GOT3 (cell line): ENCODE results near the gene SPOCD1.
"Not testable (repeated sequence)": the region's sequence is repeated elsewhere in the genome, so short reads cannot be mapped to it uniquely, and the experiment has no call there.

Source experiments
- DNase-seq: peaks from one replicate; lab custom pipeline; 2025; ENCODE audit warnings: mixed read lengths; lab: John Stamatoyannopoulos, UW

SPOCD1 gene

GRCh38 chr1:31828926-31829690, 13.3 kb upstream of the SPOCD1 start:
- no peak for DNase-seq

- no peak for DNase-seq
These were observed 12.5 kb upstream of the SPOCD1 start for GRCh38 chr1:31828341-31828740.

GRCh38 chr1:31823780-31824179, 8.0 kb upstream of the SPOCD1 start:
- DNase-seq: no peak

GRCh38 chr1:31822766-31823165, 6.9 kb upstream of the SPOCD1 start:
- DNase-seq: no peak

- not testable (repeated sequence) for DNase-seq
These were observed 4.4 kb upstream of the SPOCD1 start for GRCh38 chr1:31820196-31820595.

GRCh38 chr1:31818206-31818605, 2.4 kb upstream of the SPOCD1 start:
- no peak for DNase-seq

- DNase-seq: not testable (repeated sequence)
These were observed 1.1 kb upstream of the SPOCD1 start for GRCh38 chr1:31816947-31817346.

- not testable (repeated sequence) for DNase-seq
These were observed 679 bp upstream of the SPOCD1 start for GRCh38 chr1:31816501-31816900.

- no peak for DNase-seq
These were observed 546 bp downstream of the SPOCD1 start for GRCh38 chr1:31815307-31815645.

GRCh38 chr1:31814631-31815306, 1.1 kb downstream of the SPOCD1 start:
- no peak for DNase-seq

GRCh38 chr1:31814041-31814511, 1.7 kb downstream of the SPOCD1 start:
- no peak for DNase-seq

GRCh38 chr1:31812158-31812829, 3.5 kb downstream of the SPOCD1 start:
- no peak for DNase-seq

- DNase-seq: no peak
These were observed 4.2 kb downstream of the SPOCD1 start for GRCh38 chr1:31811605-31812004.

- DNase-seq: no peak
These were observed 6.1 kb downstream of the SPOCD1 start for GRCh38 chr1:31809698-31810097.

GRCh38 chr1:31807273-31808048, 8.4 kb downstream of the SPOCD1 start:
- no peak for DNase-seq

GRCh38 chr1:31805318-31805717, 10.5 kb downstream of the SPOCD1 start:
- no peak for DNase-seq

- no peak for DNase-seq
These were observed 11.7 kb downstream of the SPOCD1 start for GRCh38 chr1:31804098-31804497.

GRCh38 chr1:31803610-31804009, 12.2 kb downstream of the SPOCD1 start:
- DNase-seq: no peak

- no peak for DNase-seq
These were observed 13.4 kb downstream of the SPOCD1 start for GRCh38 chr1:31802190-31803150.

- DNase-seq: no peak
These were observed 14.4 kb downstream of the SPOCD1 start for GRCh38 chr1:31801458-31801857.

GRCh38 chr1:31800674-31800967, 15.2 kb downstream of the SPOCD1 start:
- DNase-seq: no peak
